Left colon (tissue), 2 donors: ENCODE results near the gene AKR7A2. TPM values are rescaled to one million over a fixed set of nuclear protein-coding genes. Genes with fewer than 3 reads are reported as not detected.
"Not testable (repeated sequence)": the region's sequence is repeated elsewhere in the genome, so short reads cannot be mapped to it uniquely, and the experiment has no call there.

Experiments
- ATAC-seq: fragments of 200-7000 bp; cut with Tn5 transposase; one replicate; pipeline ENCODE4 v1.9.1; 2020; ENCODE audit warnings: mild to moderate bottlenecking, moderate library complexity
- DNase-seq, 2 donors: peaks; one replicate each; pipeline ENCODE4 v3.0.0-alpha.2; 2020
- intact Hi-C, 2 donors: fragments of 100-400 bp; cut with DNase I in 1 of 2; cut with micrococcal nuclease in 1 of 2; formaldehyde crosslinking; loops; one replicate each; pipeline versions ENCODE4 v1.11.2 to v1.14.0; 2022; cut with DNase I, micrococcal nuclease
- total RNA-seq, 2 donors: library from RNA; stranded (reverse); fragmentation: NEBNext Ultra II Directional; extraction: Animal tissue kit (Norgen Biotek cat#: 25700); gene quantifications; one replicate each; pipeline ENCODE4 v1.2.1, GENCODE V29; 2021
- donor health status: DM: no; HTN: no; CAD: no.
- donor health status: DM: yes; HTN: yes; CAD: no.

Gene AKR7A2
- total RNA-seq, 2 donors from 2014 or later: 98.7 to 104 TPM

GRCh38 chr1:19312782-19313635, 1.1 kb upstream of the AKR7A2 start:
- intact Hi-C loops: no loop called here
- ATAC-seq: peak; percentile 29
- DNase-seq: no peak

GRCh38 chr1:19311503-19311930, 427 bp downstream of the AKR7A2 start:
- intact Hi-C loops: no loop called here
- ATAC-seq (peak; percentile 14), DNase-seq (peak in 1 of 2 donors; percentile 45)

- intact Hi-C loops: no loop called here
- peak; percentile 26 for ATAC-seq
Observed at GRCh38 chr1:19310720-19311502, 1.0 kb downstream of the AKR7A2 start.

GRCh38 chr1:19310061-19310460, 1.9 kb downstream of the AKR7A2 start:
- intact Hi-C loops: no loop called here
- no peak for DNase-seq
- no peak for ATAC-seq

More at GRCh38 chr1:19310720-19311502, 1.0 kb downstream of the AKR7A2 start:
- DNase-seq: peak in 1 of 2 donors; percentile 42

- ATAC-seq: no peak
- intact Hi-C loops: no loop called here
- DNase-seq: no peak
Observed at GRCh38 chr1:19309123-19309813, 2.7 kb downstream of the AKR7A2 start.

- DNase-seq (no peak), ATAC-seq (no peak)
- intact Hi-C loops: no loop called here
Observed at GRCh38 chr1:19308509-19308907, 3.4 kb downstream of the AKR7A2 start.

GRCh38 chr1:19307794-19308508, 4.0 kb downstream of the AKR7A2 start:
- ATAC-seq (peak; percentile 66), DNase-seq (peak; percentile 82 to 90)
- intact Hi-C loops: no loop called here

- intact Hi-C loops: no loop called here
- DNase-seq: no peak
- no peak for ATAC-seq
Observed at GRCh38 chr1:19306941-19307340, 5.0 kb downstream of the AKR7A2 start.

- no peak for DNase-seq
- ATAC-seq: no peak
- intact Hi-C loops: no loop called here
Observed at GRCh38 chr1:19305880-19306279, 6.1 kb downstream of the AKR7A2 start.

GRCh38 chr1:19304081-19304480, 7.9 kb downstream of the AKR7A2 start:
- DNase-seq, intact Hi-C loops, ATAC-seq: not testable (repeated sequence)

- DNase-seq: no peak
- ATAC-seq: no peak
- intact Hi-C loops: no loop called here
Observed at GRCh38 chr1:19300211-19300610, 11.7 kb downstream of the AKR7A2 start.

- no peak for DNase-seq
- intact Hi-C loops: no loop called here
- ATAC-seq: no peak
Observed at GRCh38 chr1:19294638-19295037, 17.3 kb downstream of the AKR7A2 start.

- DNase-seq (no peak), ATAC-seq (peak; percentile 27)
- intact Hi-C loops: no loop called here
Observed at GRCh38 chr1:19289244-19289643, 22.7 kb downstream of the AKR7A2 start.

GRCh38 chr1:19288324-19289241, 23.4 kb downstream of the AKR7A2 start, which contains the start of gene AKR7A3:
TSS of gene AKR7A3 (minus strand) at chr1:19288770. CDS start at chr1:19288709, 61 bp downstream.
- peak; percentile 75 to 89 for DNase-seq
- peak; percentile 81 for ATAC-seq
- intact Hi-C loops: not testable (repeated sequence)

- ATAC-seq: peak; percentile 76
- peak; percentile 79 to 83 for DNase-seq
Observed at GRCh38 chr1:19287436-19288185, 24.3 kb downstream of the AKR7A2 start.

GRCh38 chr1:19285807-19286206, 26.1 kb downstream of the AKR7A2 start:
- ATAC-seq (peak; percentile 57), DNase-seq (peak; percentile 65 to 68)
- intact Hi-C loops: not testable (repeated sequence)

More at GRCh38 chr1:19287436-19288185, 24.3 kb downstream of the AKR7A2 start:
- intact Hi-C loops: no loop called here

- intact Hi-C loops: not testable (repeated sequence)
- DNase-seq (peak in 1 of 2 donors; percentile 33), ATAC-seq (peak; percentile 5)
Observed at GRCh38 chr1:19285366-19285765, 26.6 kb downstream of the AKR7A2 start.
